ENCODE measurements around the gene ALK. TPM values are rescaled to one million over a fixed set of nuclear protein-coding genes. Genes with fewer than 3 reads are reported as not detected.

The ALK gene
- total and polyA plus RNA-seq, 10 of the 15 experiments (the other 5 are each of a cell fraction or from before 2014, with no cell fraction given), result 0.11 TPM; not detected in 9

DNA sequence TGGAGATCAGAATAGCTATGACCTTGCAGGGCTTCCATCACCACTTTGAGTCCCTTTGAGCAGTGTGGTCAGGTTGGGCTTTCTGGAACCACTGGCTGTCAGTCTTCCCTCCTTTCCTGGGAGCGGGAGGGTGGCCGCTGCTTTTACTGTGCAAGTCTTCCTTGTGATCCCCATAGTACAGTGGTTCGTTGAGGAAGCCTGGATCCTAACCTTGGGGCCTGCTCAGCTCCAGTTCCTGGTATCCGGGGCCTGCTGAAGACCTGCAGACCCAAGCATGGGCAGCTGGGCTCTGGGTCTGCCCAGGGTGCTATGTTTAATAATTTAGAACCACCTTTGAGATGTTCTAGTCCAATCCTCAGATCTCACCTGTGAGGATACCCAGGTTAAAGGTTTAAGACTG is 702.0 kb downstream of the ALK start (continued):
- TF ChIP-seq, protein P1, sequence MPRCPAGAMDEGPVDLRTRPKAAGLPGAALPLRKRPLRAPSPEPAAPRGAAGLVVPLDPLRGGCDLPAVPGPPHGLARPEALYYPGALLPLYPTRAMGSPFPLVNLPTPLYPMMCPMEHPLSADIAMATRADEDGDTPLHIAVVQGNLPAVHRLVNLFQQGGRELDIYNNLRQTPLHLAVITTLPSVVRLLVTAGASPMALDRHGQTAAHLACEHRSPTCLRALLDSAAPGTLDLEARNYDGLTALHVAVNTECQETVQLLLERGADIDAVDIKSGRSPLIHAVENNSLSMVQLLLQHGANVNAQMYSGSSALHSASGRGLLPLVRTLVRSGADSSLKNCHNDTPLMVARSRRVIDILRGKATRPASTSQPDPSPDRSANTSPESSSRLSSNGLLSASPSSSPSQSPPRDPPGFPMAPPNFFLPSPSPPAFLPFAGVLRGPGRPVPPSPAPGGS (IDR thresholded peaks at IDR 0.05; ENCODE audit: borderline replicate concordance, insufficient read depth, low read depth, low read length, poor library complexity, severe bottlenecking), result no peak
- TF ChIP-seq SPI1 (IDR thresholded peaks at IDR 0.05; ENCODE audit: borderline replicate concordance, insufficient read depth, low read depth, low read length) (no peak), EZH2 (IDR thresholded peaks at IDR 0.05; ENCODE audit: borderline replicate concordance, control insufficient read depth, low read depth, low read length) (no peak)
- TF ChIP-seq, protein P2, sequence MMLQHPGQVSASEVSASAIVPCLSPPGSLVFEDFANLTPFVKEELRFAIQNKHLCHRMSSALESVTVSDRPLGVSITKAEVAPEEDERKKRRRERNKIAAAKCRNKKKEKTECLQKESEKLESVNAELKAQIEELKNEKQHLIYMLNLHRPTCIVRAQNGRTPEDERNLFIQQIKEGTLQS (IDR thresholded peaks at IDR 0.05; ENCODE audit: borderline replicate concordance, extremely low read depth, low read depth, low read length), result no peak

DNA sequence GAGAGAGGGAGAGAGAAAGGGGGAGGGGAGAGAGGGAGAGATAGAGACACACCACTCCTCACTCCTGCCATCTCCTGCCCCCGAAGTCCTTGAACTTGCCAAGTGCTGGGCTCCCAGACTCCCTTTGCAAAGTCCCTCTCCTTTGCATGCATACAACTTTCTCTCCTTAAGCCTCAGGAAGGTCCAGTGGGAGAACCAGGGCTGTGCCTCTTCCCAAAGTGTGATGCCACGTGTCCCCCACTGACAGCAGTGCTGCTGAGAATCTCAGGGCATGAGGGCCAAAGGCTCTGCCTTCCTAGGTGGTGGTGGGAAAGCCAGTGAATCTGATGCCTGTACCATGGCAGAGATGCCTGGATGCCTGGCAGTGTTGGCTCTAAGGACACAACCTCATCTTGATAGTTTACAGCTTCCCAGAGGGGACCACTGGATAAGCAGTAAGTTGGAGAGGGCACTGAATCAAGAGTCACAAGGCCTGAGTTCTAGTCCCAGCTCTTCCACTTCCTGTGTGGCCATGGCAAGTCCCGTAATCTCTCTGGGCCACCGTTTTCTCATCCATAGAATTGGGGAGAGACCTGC is 702.7 kb downstream of the ALK start:
- Histone ChIP-seq H3K4me1 (ENCODE audit: control insufficient read depth, insufficient read depth, low read length) (no peaks in the 10 kb centered on the region), H3K27ac (ENCODE audit: control insufficient read depth, insufficient read depth) (no peak overlapping the region), H3K4me2 (ENCODE audit: control insufficient read depth, insufficient read depth) (no peak overlapping the region), H4K20me1 (ENCODE audit: control insufficient read depth, insufficient read depth) (no peaks in the 10 kb centered on the region), H3K27me3 (replicated peaks in 1 of 2; ENCODE audit: control insufficient read depth in 2 of 2, insufficient read depth in 2 of 2, low read length in 1 of 2) (no peaks in the 10 kb centered on the region), H3K36me3 (ENCODE audit: control insufficient read depth in 2 of 2, insufficient read depth in 2 of 2, low read length in 1 of 2) (no peaks in the 10 kb centered on the region), H3K79me2 (ENCODE audit: control insufficient read depth, insufficient read depth, low read length) (no peaks in the 10 kb centered on the region), H3K4me3 (no peak overlapping the region), H3K9ac (ENCODE audit: control insufficient read depth, insufficient read depth, low read length) (no peak overlapping the region), H2AFZ (ENCODE audit: control insufficient read depth, low read depth, low read length) (no peak overlapping the region), H3K9me3 (replicated peaks; ENCODE audit: control insufficient read depth, insufficient read depth, low read length) (no peaks in the 10 kb centered on the region)
- RAD21 ChIA-PET (ENCODE audit: unreplicated experiment), result no interaction called here
- SMC1A ChIA-PET (ENCODE audit: uncharacterized antibody, unreplicated experiment), result no interaction called here
- DNase-seq (ENCODE audit: low read depth, low spot score) (no peak), ATAC-seq (no peak), FAIRE-seq (no peak)
- WGBS (ENCODE audit: insufficient coverage, insufficient replicate concordance, low lambda C conversion rate, missing lambda C conversion rate), result 23% methylated on average over 4 of the region's 4 CpGs
- POLR2A ChIA-PET, result no interaction called here
- BruUV-seq (replicated peaks), result no TSS peak
- intact Hi-C loops (cut with micrococcal nuclease; ENCODE audit: unreplicated experiment) (no loop called here), in situ Hi-C loops (cut with MboI) (no loop called here)
- CTCF ChIA-PET, result no interaction called here
- TF ChIP-seq, protein P3, sequence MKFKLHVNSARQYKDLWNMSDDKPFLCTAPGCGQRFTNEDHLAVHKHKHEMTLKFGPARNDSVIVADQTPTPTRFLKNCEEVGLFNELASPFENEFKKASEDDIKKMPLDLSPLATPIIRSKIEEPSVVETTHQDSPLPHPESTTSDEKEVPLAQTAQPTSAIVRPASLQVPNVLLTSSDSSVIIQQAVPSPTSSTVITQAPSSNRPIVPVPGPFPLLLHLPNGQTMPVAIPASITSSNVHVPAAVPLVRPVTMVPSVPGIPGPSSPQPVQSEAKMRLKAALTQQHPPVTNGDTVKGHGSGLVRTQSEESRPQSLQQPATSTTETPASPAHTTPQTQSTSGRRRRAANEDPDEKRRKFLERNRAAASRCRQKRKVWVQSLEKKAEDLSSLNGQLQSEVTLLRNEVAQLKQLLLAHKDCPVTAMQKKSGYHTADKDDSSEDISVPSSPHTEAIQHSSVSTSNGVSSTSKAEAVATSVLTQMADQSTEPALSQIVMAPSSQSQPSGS (IDR thresholded peaks at IDR 0.05; ENCODE audit: low read length), result no peak
- no peak for TF ChIP-seq NFIC (IDR thresholded peaks at IDR 0.05; ENCODE audit: low read depth, low read length)
- TF ChIP-seq, protein P4, sequence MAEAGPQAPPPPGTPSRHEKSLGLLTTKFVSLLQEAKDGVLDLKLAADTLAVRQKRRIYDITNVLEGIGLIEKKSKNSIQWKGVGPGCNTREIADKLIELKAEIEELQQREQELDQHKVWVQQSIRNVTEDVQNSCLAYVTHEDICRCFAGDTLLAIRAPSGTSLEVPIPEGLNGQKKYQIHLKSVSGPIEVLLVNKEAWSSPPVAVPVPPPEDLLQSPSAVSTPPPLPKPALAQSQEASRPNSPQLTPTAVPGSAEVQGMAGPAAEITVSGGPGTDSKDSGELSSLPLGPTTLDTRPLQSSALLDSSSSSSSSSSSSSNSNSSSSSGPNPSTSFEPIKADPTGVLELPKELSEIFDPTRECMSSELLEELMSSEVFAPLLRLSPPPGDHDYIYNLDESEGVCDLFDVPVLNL (IDR thresholded peaks at IDR 0.05; ENCODE audit: low read depth, low read length), result no peak
- no peak for TF ChIP-seq POLR2AphosphoS2 (IDR thresholded peaks at IDR 0.05; ENCODE audit: low read depth, low read length)
- no peak for TF ChIP-seq CHD2 (IDR thresholded peaks at IDR 0.05; ENCODE audit: borderline replicate concordance, low read depth, low read length)
- TF ChIP-seq, protein P5, sequence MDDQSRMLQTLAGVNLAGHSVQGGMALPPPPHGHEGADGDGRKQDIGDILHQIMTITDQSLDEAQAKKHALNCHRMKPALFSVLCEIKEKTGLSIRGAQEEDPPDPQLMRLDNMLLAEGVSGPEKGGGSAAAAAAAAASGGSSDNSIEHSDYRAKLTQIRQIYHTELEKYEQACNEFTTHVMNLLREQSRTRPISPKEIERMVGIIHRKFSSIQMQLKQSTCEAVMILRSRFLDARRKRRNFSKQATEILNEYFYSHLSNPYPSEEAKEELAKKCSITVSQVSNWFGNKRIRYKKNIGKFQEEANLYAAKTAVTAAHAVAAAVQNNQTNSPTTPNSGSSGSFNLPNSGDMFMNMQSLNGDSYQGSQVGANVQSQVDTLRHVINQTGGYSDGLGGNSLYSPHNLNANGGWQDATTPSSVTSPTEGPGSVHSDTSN (IDR thresholded peaks at IDR 0.05; ENCODE audit: insufficient replicate concordance, low read depth, low read length), result no peak
- TF ChIP-seq ZNF622 (IDR thresholded peaks at IDR 0.05), result no peak
- no peak for TF ChIP-seq TCF12 (IDR thresholded peaks at IDR 0.05; ENCODE audit: low read depth, low read length)
- no peak for TF ChIP-seq RFX5 (IDR thresholded peaks at IDR 0.05; ENCODE audit: low read depth, low read length)

Data from GM12878 (cell line).